HG03378 (cell line): Measurements from ENCODE around the gene MCIDAS.

Experiments used
- ATAC-seq: cut with Tn5 transposase; IDR thresholded peaks from one replicate; pipeline ENCODE4 v1.9.1; 2021; ENCODE audit warnings: mild to moderate bottlenecking, moderate library complexity; ENCODE audit not compliant: unreplicated experiment

The MCIDAS gene

GRCh38 chr5:55171471-55171870 is 55.6 kb downstream of the MCIDAS start:
- ATAC-seq: no peak
